ENCODE results near the gene MCM6.

Gene MCM6

DNA sequence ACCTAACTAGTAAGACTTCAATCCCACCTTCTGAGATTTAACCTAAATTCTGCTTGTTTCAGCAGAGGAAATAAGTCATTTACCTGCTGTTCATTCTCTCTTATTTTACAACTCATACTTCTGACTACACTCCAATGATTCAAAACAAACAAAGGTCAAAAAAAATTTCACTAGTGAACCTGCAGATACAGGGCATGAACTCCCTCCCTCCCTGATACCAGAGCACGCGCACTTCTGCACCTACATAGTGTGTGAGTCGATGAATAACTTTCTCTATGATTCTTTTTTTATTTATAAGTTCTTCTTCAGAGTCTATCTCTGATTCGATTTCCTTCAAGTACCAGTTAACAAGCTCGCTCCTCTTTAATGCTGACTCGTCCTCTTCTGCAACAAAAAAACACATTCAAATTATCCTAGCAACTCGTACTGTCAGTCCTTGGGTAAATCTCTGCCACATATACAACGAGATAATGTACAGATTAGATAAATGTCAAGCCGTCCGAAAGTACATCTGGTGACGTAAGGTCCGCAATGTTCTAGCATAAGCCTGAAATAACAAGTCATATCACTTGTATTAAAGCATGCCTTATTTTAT lies 31.8 kb downstream of the MCM6 start:
- Histone ChIP-seq H3K4me1 (no peaks in the 10 kb centered on the region), H3K4me2 (ENCODE audit: low read length) (no peak overlapping the region), H2AFZ (no peak overlapping the region), H3K79me2 (no peaks in the 10 kb centered on the region), H3K9me3 (ENCODE audit: control insufficient read depth, low read length) (no peaks in the 10 kb centered on the region), H3K36me3 (ENCODE audit: control insufficient read depth, insufficient read depth, low read length) (no peaks in the 10 kb centered on the region), H3K27me3 (ENCODE audit: control insufficient read depth, insufficient read depth, low read length) (no peaks in the 10 kb centered on the region), H3K4me3 (ENCODE audit: low read depth, low read length) (no peak overlapping the region), H3K9ac (no peak overlapping the region), H3K27ac (no peak overlapping the region)
- TF ChIP-seq, protein P1, sequence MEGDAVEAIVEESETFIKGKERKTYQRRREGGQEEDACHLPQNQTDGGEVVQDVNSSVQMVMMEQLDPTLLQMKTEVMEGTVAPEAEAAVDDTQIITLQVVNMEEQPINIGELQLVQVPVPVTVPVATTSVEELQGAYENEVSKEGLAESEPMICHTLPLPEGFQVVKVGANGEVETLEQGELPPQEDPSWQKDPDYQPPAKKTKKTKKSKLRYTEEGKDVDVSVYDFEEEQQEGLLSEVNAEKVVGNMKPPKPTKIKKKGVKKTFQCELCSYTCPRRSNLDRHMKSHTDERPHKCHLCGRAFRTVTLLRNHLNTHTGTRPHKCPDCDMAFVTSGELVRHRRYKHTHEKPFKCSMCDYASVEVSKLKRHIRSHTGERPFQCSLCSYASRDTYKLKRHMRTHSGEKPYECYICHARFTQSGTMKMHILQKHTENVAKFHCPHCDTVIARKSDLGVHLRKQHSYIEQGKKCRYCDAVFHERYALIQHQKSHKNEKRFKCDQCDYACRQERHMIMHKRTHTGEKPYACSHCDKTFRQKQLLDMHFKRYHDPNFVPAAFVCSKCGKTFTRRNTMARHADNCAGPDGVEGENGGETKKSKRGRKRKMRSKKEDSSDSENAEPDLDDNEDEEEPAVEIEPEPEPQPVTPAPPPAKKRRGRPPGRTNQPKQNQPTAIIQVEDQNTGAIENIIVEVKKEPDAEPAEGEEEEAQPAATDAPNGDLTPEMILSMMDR (IDR thresholded peaks at IDR 0.05) = no peak

DNA sequence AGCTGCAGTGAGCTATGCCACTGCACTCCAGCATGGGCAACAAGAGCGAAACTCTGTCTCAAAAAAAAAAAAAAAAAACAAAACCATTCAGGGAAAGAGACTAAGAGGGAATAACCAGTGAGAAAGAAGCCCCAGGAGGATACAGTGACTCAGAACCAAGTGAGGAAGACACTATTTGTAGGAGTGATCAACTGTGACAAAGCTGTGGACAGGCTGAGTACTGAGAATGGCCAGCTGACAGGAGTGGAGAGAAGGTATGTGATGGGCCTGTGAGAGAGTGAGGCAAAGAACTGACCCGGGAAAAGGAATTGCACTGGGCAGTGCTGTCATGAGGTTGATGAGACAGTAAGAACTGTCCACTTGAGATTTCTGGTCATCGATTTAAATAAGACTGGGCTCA lies 32.6 kb downstream of the MCM6 start:
- Histone ChIP-seq H3K27ac (no peak overlapping the region), H3K79me2 (no peaks in the 10 kb centered on the region), H3K4me3 (ENCODE audit: low read depth, low read length) (no peak overlapping the region), H3K9me3 (ENCODE audit: control insufficient read depth, low read length) (no peaks in the 10 kb centered on the region), H3K4me1 (no peaks in the 10 kb centered on the region), H3K36me3 (ENCODE audit: control insufficient read depth, insufficient read depth, low read length) (no peaks in the 10 kb centered on the region), H3K9ac (no peak overlapping the region), H3K4me2 (ENCODE audit: low read length) (no peak overlapping the region), H3K27me3 (ENCODE audit: control insufficient read depth, insufficient read depth, low read length) (no peaks in the 10 kb centered on the region), H2AFZ (no peak overlapping the region)
- TF ChIP-seq, protein P1 (IDR thresholded peaks at IDR 0.05) = no peak

DNA sequence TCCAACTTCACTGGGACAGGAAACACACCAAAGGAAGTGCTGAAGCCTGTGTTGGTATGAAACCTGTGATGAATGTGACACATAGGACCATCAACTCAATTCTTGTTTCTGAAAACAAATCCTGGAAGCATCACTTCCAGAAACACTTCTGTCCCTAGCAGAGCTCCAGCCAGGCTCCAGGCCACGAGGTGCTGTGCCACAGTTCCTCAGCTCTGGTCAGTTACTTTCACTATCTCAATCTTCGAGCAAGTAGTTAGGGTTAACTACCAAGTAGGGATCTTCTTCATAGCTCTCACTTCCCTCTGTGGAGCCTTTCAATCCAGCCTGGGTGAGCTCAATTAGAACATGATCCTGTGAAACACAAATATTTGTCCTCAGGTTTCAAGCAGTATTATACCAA lies 35.6 kb downstream of the MCM6 start:
- TF ChIP-seq, protein P1 (IDR thresholded peaks at IDR 0.05) = no peak
- H3K27me3 ChIP-seq (ENCODE audit: control insufficient read depth, insufficient read depth, low read length) = no peaks in the 10 kb centered on the region
- H3K4me1 ChIP-seq = no peaks in the 10 kb centered on the region
- H3K4me3 ChIP-seq (ENCODE audit: low read depth, low read length) = no peak overlapping the region
- no peaks in the 10 kb centered on the region for H3K36me3 ChIP-seq (ENCODE audit: control insufficient read depth, insufficient read depth, low read length)
- no peak overlapping the region for H3K27ac ChIP-seq
- no peak overlapping the region for H3K4me2 ChIP-seq (ENCODE audit: low read length)
- no peaks in the 10 kb centered on the region for H3K9me3 ChIP-seq (ENCODE audit: control insufficient read depth, low read length)
- H2AFZ ChIP-seq = no peak overlapping the region
- H3K79me2 ChIP-seq = no peaks in the 10 kb centered on the region
- H3K9ac ChIP-seq = no peak overlapping the region

DNA sequence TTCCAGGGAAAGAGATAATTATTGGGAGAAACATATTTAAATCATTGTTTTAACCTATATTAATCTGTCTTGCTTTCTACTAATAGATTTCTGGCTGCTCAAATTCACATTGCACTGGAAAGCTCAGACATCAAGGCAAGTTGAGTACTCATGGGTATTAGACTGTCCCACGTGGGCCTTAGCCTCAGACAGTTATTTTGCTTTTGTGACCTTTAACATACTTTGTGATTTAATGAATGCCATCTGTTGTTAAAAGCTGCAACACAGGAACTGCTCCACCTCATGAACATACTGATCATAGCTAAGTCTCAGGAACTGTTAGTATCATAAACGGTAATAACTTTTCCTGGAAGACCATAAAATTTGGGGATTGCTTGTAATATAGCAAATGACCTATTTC lies 36.5 kb downstream of the MCM6 start:
- H3K4me3 ChIP-seq (ENCODE audit: low read depth, low read length) = no peak overlapping the region
- no peaks in the 10 kb centered on the region for H3K4me1 ChIP-seq
- H3K9me3 ChIP-seq (ENCODE audit: control insufficient read depth, low read length) = no peaks in the 10 kb centered on the region
- H2AFZ ChIP-seq = no peak overlapping the region
- no peak overlapping the region for H3K9ac ChIP-seq
- H3K36me3 ChIP-seq (ENCODE audit: control insufficient read depth, insufficient read depth, low read length) = no peaks in the 10 kb centered on the region
- H3K79me2 ChIP-seq = no peaks in the 10 kb centered on the region
- TF ChIP-seq, protein P1 (IDR thresholded peaks at IDR 0.05) = no peak
- H3K27ac ChIP-seq = no peak overlapping the region
- no peak overlapping the region for H3K4me2 ChIP-seq (ENCODE audit: low read length)
- no peaks in the 10 kb centered on the region for H3K27me3 ChIP-seq (ENCODE audit: control insufficient read depth, insufficient read depth, low read length)

DNA sequence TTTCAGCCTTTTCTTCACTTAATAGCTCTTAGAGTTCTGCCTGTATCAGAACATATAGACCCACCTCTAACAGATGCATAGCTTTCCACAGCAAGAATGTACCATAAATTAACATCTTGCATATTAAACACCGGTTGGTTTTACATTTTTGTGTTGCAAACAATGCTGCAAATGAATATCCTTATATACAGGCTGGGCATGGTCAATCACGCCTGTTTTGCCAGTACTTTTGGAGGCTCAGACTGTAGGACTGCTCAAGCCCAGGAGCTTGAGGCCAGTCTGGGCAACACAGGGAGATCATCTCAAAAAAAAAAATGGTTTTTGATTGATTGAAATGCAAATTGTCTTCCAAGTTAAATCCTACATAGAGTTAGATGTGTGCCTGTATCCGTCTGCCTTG lies 37.7 kb downstream of the MCM6 start:
- no peak overlapping the region for H3K4me3 ChIP-seq (ENCODE audit: low read depth, low read length)
- H3K9me3 ChIP-seq (ENCODE audit: control insufficient read depth, low read length) = no peaks in the 10 kb centered on the region
- H3K4me1 ChIP-seq = no peaks in the 10 kb centered on the region
- TF ChIP-seq, protein P1 (IDR thresholded peaks at IDR 0.05) = no peak
- H3K27ac ChIP-seq = no peak overlapping the region
- H3K27me3 ChIP-seq (ENCODE audit: control insufficient read depth, insufficient read depth, low read length) = no peaks in the 10 kb centered on the region
- no peak overlapping the region for H2AFZ ChIP-seq
- no peaks in the 10 kb centered on the region for H3K36me3 ChIP-seq (ENCODE audit: control insufficient read depth, insufficient read depth, low read length)
- no peaks in the 10 kb centered on the region for H3K79me2 ChIP-seq
- no peak overlapping the region for H3K9ac ChIP-seq
- H3K4me2 ChIP-seq (ENCODE audit: low read length) = no peak overlapping the region
